Ishikawa (cell line): Measurements from ENCODE around the gene NRCAM.

Source experiments
- CEBPB ChIP-seq: IDR thresholded peaks from 2 replicates; pipeline ENCODE4 v1.6.1; 2012
- CREB1 ChIP-seq: IDR thresholded peaks from 2 replicates; pipeline ENCODE4 v1.6.1; 2012; ENCODE audit warnings: low read depth
- EP300 ChIP-seq: IDR thresholded peaks from 2 replicates; pipeline ENCODE4 v1.6.1; 2012; ENCODE audit warnings: borderline replicate concordance
- FOXM1 ChIP-seq: IDR thresholded peaks from 2 replicates; pipeline ENCODE4 v1.6.1; 2012; ENCODE audit warnings: low read depth, borderline replicate concordance
- MAX ChIP-seq: IDR thresholded peaks from 2 replicates; pipeline ENCODE4 v1.6.1; 2012
- NFIC ChIP-seq: IDR thresholded peaks from 2 replicates; pipeline ENCODE4 v1.6.1; 2012
- RAD21 ChIP-seq: IDR thresholded peaks from 2 replicates; pipeline ENCODE4 v1.6.1; 2012; ENCODE audit warnings: low read depth
- REST ChIP-seq: IDR thresholded peaks from 2 replicates; pipeline ENCODE4 v1.6.1; 2012; ENCODE audit warnings: low read depth, mild to moderate bottlenecking
- TAF1 ChIP-seq: IDR thresholded peaks from 2 replicates; pipeline ENCODE4 v1.6.1; 2012; ENCODE audit warnings: low read depth, mild to moderate bottlenecking

- TF ChIP-seq EP300 (no peak), MAX (no peak; the same call in 1 of the 2 replicates), CEBPB (no peak), REST (no peak), RAD21 (no peak), NFIC (no peak; the same call in 1 of the 2 replicates), CREB1 (no peak), TAF1 (no peak), FOXM1 (no peak)
These were observed 244.6 kb downstream of the NRCAM start for GRCh38 chr7:108211382-108212201.
